ENCODE data around the gene MAPK8IP3. TPM values are rescaled to one million over a fixed set of nuclear protein-coding genes. Genes with fewer than 3 reads are reported as not detected.

The MAPK8IP3 gene
- total and polyA plus RNA-seq, 9 of the 15 experiments (the other 6 are each of a cell fraction or from before 2014, with no cell fraction given): 0.17 to 58.7 (median 16.7) TPM

- no peaks in the 10 kb centered on the region for H3K9me1 ChIP-seq (ENCODE audit: control insufficient read depth, insufficient read depth, low read length)
- no peak overlapping the region for H3K27ac ChIP-seq (ENCODE audit: extremely low read depth, low read depth, low read length)
- H3K9me3 ChIP-seq (replicated peaks; ENCODE audit: control insufficient read depth, insufficient read depth, low read depth, low read length): no peaks in the 10 kb centered on the region
- H4K20me1 ChIP-seq (replicated peaks; ENCODE audit: control insufficient read depth, insufficient read depth, low read length): peaks cover 3% of the 10 kb centered on the region; the same call in 1 of the 2 replicates
- TF ChIP-seq PRMT5 (CRISPR knock-in tag; IDR thresholded peaks at IDR 0.05) (no peak), ERF (CRISPR knock-in tag; IDR thresholded peaks at IDR 0.05) (no peak), ARID1B (IDR thresholded peaks at IDR 0.05) (no peak), CHD2 (IDR thresholded peaks at IDR 0.05; ENCODE audit: low read depth, low read length) (no peak), ZFP30 (CRISPR knock-in tag; IDR thresholded peaks at IDR 0.05; ENCODE audit: borderline replicate concordance) (no peak), SRSF9 (IDR thresholded peaks at IDR 0.05; ENCODE audit: borderline replicate concordance, low read depth, low read length) (no peak), ZNF311 (CRISPR knock-in tag; IDR thresholded peaks at IDR 0.05) (no peak), SPI1 (IDR thresholded peaks at IDR 0.05; ENCODE audit: borderline replicate concordance, low read depth, low read length) (no peak), SNIP1 (IDR thresholded peaks at IDR 0.05; ENCODE audit: low read depth) (no peak), ZNF277 (CRISPR knock-in tag; IDR thresholded peaks at IDR 0.05; ENCODE audit: borderline replicate concordance) (no peak), HES1 (IDR thresholded peaks at IDR 0.05; ENCODE audit: low read depth) (no peak), ZNF316 (IDR thresholded peaks at IDR 0.05) (no peak), THRB (CRISPR knock-in tag; conservative IDR thresholded peaks at IDR 0.05) (no peak), ZNF586 (CRISPR knock-in tag; conservative IDR thresholded peaks at IDR 0.05) (no peak), BMI1 (IDR thresholded peaks at IDR 0.05; ENCODE audit: low read length) (no peak), ZNF696 (CRISPR knock-in tag; conservative IDR thresholded peaks at IDR 0.05) (no peak), JUND (IDR thresholded peaks at IDR 0.05; ENCODE audit: borderline replicate concordance, low read depth, low read length) (no peak), JUND (tag; IDR thresholded peaks at IDR 0.05; ENCODE audit: borderline replicate concordance, low read depth, low read length) (no peak), ZNF24 (IDR thresholded peaks at IDR 0.05) (no peak), NFRKB (IDR thresholded peaks at IDR 0.05; ENCODE audit: low read depth) (no peak), XRCC5 (IDR thresholded peaks at IDR 0.05; ENCODE audit: low read depth, low read length) (no peak)
- BruUV-seq (replicated peaks): TSS peak; percentile 50
- no peak overlapping the region for H2AFZ ChIP-seq (ENCODE audit: low read depth, low read length)
- WGBS (ENCODE audit: insufficient coverage, low coverage, missing lambda C conversion rate): 82% methylated on average over 6 of the region's 6 CpGs
- POLR2A ChIA-PET: interaction anchor here (0.6 to 1.4 kb wide), 3 partner anchors 13 to 155 kb away, joined by 3 read pairs; partner anchors contain the start of gene IGFALS
- no peak for FAIRE-seq
- CTCF ChIA-PET (ENCODE audit: low intra/inter-chr PET ratio): no interaction called here
- no peak for DNase-seq (ENCODE audit: extremely low read depth in 1 of 4, low spot score in 3 of 4)
- intact Hi-C loops (cut with micrococcal nuclease) (loop anchor here (5.0 kb wide), 1 partner anchor 168 kb away; the partner anchor contains the start of genes CRAMP1 and IFT140), in situ Hi-C loops (cut with MboI) (loop anchor here (5.0 kb wide), 1 partner anchor 152 kb away; no protein-coding TSS in a partner anchor)
- no peak overlapping the region for H3K4me3 ChIP-seq
- ATAC-seq: no peak
- H3K4me1 ChIP-seq (replicated peaks in 1 of 2; ENCODE audit: control insufficient read depth in 2 of 2, insufficient read depth in 2 of 2, low read length in 2 of 2): peaks cover 4 to 85% of the 10 kb centered on the region in 2 experiments; a peak in 3 of 5 replicates
- peaks cover 52% of the 10 kb centered on the region; the same call in 2 of the 3 replicates for H3K36me3 ChIP-seq (ENCODE audit: control insufficient read depth, insufficient read depth, low read length)
- no peaks in the 10 kb centered on the region for H3K27me3 ChIP-seq (ENCODE audit: control insufficient read depth in 2 of 2, insufficient read depth in 2 of 2, low read length in 2 of 2)
- H3K9ac ChIP-seq (ENCODE audit: insufficient read depth in 1 of 2, low read depth in 2 of 2, low read length in 2 of 2): no peak overlapping the region
- H3K4me2 ChIP-seq (ENCODE audit: insufficient read depth, low read length): no peak overlapping the region
- H3K79me2 ChIP-seq (ENCODE audit: control insufficient read depth, insufficient read depth, low read length): peaks cover 37% of the 10 kb centered on the region
These were observed 74.7 kb downstream of the MAPK8IP3 start for GRCh38 chr16:1780677-1781072.
